Measurements from ENCODE around the gene ADPGK.

The ADPGK gene

GRCh38 chr15:72787526-72787925 is 4.0 kb upstream of the ADPGK start:
- no peak for DNase-seq

GRCh38 chr15:72786676-72787345 is 3.3 kb upstream of the ADPGK start:
- DNase-seq, result no peak

DNA sequence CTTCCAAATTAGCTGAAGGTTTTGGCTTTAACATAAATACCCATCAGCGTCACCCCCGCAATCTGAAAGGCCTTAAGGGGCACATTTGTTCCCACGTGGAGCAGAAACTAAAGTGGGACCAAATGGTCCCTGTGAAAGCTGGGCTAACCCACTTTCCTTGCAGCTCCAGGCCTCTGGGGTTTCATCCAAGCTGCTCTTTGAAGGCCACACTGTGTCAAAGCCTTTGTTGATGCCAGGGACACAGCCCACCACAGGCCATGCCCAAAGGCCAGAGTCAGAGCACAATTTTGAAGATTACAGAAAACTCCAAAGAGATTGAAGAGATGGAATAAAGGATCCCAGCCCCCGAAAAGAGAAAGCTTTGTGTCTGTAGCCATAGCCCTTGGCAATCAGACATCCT is 2.7 kb upstream of the ADPGK start:
- DNase-seq, result no peak

DNA sequence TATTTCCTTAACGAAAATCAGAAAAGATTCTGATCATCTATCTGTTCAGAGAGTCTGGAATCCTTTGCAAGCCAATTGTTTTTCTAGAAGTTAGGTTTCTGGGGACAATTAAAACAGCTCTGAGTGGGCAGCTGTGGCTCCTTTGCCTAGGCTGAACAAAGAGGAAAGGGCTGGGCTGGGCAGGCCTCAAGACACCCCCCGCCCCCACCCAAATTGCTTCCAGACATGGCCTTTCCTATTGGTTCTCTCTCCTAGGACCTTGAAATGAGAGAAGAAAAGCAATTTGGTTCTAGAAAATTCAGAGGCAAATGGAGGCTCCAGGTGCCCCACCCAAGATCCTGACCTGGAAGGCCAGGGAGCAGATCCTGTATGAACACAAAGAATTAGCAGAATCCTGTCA is 2.3 kb upstream of the ADPGK start:
- no peak for DNase-seq

GRCh38 chr15:72785432-72785831 is 1.9 kb upstream of the ADPGK start:
- no peak for DNase-seq

DNA sequence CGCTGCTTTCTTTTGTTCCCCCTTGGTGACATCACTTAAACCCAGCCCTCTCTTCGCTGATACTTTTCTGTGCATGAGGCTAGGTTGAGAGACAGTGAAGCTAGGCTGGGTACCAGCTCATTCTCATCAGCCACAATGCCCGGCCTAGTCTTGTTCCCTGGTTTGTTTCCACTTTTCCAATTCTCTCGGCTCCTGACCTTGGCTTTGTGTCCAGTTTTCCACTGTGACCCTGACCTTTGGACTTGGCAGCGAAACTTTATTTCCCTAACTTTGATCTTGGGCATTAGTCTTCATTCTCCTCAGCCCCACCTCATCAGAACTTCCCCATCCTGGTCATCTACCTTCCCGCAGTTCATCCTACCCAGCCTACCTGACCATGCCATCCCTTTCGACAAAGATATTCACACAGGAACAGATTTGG is 908 bp upstream of the ADPGK start:
- DNase-seq, result no peak

DNA sequence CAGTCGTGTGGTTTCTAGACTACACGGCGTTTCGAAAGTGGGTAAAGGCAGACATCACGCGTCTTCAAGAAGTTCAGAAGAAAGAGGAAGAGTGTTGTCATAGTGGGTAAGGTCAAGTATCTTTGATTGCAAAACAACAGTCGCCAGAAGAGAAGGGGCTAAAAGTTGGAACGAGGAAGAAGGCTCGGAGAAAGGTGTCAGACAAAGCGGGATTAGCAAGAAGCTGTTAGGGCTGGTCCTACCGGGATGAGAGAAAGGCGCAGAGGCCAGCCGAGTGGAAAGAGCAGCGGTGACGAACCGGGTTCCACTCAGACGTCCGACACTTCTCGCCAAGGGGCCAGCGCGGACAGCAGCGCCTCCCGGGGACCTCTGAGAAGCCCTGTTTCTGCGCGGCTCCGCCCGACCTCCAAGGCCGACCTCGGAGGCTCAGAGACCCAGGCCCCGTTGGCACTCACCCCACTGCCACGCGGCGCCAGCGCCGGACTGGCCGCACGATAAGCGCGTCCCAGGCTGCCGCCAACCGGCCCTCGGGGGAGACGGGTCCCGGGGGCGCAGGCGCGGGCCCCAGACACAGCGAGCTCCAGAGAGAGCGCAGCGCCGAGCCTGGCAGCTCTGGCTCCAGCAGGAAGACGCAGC is 436 bp downstream of the ADPGK start:
- peak; percentile 64 for DNase-seq

- peak; percentile 13 for DNase-seq
Observed at GRCh38 chr15:72782274-72783003, 1.1 kb downstream of the ADPGK start.

GRCh38 chr15:72781631-72782030 is 1.9 kb downstream of the ADPGK start:
- no peak for DNase-seq

DNA sequence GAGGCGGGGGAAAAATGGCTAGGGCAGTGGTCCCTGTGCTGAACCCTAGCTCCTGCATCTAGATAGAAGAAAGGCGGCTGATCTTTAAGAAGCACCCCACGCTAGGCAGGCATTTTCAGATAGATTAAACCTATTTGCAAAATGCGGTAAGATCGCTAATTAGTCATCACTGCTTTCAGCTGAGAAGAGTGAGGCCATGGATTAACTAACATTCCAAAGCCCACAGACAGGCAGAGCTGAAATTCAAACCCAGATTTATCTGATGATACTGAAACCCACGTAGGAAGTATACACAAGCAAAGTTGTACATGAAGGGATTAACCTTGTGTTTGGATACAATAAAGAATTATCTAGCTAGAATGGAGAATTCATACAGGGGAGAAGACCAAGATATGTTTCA is 4.8 kb downstream of the ADPGK start:
- no peak for DNase-seq

GRCh38 chr15:72774696-72775383 is 8.7 kb downstream of the ADPGK start:
- no peak for DNase-seq

- DNase-seq, result no peak
Observed at GRCh38 chr15:72771329-72771725, 12.2 kb downstream of the ADPGK start.

GRCh38 chr15:72770673-72771328 is 12.8 kb downstream of the ADPGK start:
- no peak for DNase-seq

GRCh38 chr15:72766780-72767179 is 16.8 kb downstream of the ADPGK start:
- DNase-seq, result no peak

DNA sequence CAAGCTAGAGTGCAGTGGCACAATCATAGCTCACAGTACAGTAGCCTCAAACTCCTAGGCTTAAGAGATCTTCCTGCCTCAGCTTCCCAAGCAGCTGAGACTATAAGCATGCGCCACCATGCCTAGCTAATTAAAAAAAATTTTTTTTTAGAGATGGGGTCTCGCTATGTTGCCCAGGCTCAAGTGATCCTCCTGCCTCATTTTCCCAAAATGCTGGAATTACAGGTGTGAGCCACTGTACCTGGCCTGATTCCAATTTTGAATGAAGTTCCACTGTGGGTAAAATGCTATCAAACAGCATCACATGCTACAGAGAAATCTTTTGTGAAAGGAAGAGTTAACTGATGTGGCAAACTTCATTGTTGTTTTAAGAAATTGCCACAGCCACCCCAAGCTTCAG is 17.5 kb downstream of the ADPGK start:
- no peak for DNase-seq

DNA sequence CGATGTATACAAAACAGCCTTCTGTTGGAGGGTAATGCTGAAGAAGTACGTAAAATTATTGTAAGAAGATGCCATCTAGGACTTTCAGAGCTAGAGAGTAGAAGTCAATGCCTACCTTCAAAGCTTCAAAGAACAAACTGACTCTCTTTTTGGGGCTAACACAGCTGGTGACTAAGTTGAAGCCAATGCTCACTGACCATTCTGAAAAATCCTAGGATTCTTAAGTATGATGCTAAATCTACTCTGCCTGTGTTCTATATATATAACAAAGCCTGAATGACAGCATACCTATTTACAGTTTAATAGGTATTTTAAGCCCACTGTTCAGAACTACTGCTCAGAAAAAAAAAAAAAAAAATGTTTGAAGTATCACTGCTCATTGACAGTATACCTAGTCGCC is 18.9 kb downstream of the ADPGK start:
- DNase-seq, result no peak

DNA sequence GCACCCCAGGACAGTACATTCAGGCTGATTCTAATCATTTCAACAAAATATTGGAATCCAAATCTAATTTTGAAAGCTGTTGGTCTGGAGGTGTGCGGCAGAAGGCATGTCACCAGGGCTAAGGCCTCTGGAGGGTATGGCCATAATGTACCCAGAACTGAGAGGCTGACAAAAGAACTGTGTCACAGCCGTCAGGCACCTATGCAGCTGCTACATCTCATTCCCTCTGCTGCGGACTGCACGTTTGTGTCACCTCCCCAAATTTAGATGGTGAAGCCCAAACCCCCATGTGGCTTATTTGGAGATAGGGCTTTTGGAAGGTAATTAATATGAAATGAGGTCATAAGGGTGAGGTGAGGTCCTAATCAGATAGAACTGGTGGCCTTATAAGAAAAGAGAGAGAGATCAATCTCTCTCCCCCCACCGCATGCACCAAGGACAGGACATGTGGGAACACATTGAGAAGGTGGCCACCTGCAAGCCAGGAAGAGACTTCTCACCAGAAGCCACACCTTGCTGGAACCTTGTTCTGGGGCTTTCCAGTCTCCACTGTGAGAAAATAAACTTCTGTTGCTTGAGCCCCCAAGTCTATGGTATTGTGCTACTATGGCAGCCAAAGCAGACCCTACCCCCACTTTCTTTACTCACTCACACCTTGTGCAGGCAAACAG is 22.8 kb downstream of the ADPGK start:
- DNase-seq, result no peak

DNA sequence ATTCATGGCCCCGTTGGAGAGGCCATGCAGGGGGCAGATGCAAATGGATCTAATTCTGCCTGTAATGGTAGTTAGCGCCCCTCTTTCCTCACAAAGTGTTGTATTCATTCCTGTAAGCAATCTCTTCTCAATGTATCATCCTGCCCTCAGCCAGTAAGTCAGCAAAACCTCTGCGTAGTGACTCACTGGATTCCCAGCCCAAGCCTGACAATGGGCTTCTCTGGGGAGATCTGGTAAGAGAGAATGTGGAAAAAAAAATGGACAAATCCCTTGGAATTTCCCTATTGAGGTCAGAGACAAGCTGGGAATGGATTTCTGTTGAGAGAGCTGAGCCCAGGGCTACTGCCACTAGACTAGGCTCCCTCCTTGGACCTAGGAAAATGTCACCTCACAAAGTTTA is 25.4 kb downstream of the ADPGK start:
- DNase-seq, result no peak

DNA sequence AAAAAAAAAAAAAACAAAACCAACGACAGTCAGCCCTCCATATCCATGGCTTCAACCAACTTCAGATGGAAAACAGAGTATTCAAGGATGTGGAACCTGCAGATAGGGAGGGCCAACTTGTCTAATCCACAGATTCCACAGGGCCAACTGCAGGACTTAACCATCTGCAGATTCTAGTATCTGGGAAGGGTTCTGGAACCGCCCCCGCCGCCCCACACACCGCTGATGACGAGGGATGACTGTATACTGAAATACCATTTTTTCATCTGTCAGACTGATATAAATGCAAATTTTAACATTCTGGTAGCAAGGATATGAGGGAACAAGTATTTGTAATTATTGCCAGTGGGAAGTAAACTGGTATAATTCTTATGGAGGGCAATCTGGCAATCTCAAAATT is 29.5 kb downstream of the ADPGK start:
- DNase-seq, result no peak

DNA sequence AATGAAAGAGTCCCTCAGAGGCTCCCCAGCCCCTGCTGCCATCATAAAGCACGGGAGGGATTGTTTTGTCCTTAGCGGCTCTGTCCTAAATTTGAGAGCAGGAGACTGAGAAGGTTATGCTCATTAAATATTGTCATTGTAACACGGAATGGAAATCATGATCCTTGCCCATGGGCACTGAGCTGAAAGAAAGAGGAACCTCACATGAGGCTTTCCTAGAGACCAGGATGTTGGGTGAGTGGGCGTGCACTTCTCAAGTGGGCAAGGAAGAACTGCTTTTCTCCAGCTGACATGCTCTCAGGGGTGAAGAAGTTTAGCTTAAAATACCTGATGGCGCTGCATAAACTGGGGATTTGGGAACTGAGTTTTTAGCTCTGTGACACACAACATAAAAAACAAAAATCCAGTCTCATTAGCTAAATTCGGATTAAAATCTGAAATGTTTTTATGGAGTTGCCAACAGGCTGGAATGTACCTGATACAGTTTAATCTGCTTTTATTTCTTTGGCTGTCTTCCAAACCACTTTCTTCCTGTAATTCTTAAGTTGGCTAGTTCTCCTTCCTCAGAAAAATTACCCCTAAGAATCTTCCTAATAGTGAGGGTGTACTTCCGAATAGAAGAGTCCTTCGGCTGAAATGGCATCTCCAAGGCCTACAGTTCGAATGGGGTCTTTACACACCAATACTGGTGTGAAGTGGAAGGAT is 31.7 kb downstream of the ADPGK start:
- peak; percentile 44 for DNase-seq

- no peak for DNase-seq
Observed at GRCh38 chr15:72749700-72750099, 33.9 kb downstream of the ADPGK start.

DNA sequence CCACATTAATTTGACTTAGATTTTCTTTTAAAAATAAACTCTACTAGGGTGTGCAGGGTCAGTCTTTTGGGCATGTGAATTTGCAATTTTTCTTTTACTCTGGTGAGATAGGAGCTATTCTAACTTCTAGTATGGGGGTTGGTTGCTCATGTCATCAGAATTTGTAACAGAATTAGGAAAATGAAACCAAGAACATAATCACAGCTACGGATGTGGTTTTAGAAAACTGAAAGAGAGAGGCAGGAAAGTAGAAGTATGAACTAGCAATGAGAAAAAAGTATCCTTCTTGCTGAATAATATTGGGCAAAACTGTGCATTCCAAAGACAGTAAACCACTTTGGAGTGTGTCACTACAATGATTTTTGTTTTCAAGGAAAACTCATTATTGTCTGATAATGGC is 43.3 kb downstream of the ADPGK start:
- DNase-seq, result no peak

All from hematopoietic multipotent progenitor cell treated with erythropoietin and hydrocortisone succinate and interleukin-3 and kit ligand, for 8 days (in vitro differentiated cells).